Uterus (tissue), 4 donors: ENCODE measurements around the gene S100A7A. TPM values are rescaled to one million over a fixed set of nuclear protein-coding genes. Genes with fewer than 3 reads are reported as not detected.

Source experiments
- DNase-seq, 2 donors: peaks; one replicate each; pipeline ENCODE4 v3.0.0-alpha.2; 2019 to 2020
- H3K27ac ChIP-seq, 2 donors: fragments of 200-600 bp; sonication (generic); 1 replicate in 1 of 2; 2 replicates in 1 of 2; pipeline ENCODE4 v1.5.1; 2016 to 2018
- H3K27me3 ChIP-seq, 2 donors: fragments of 200-600 bp; sonication (generic); one replicate each; pipeline ENCODE4 v1.5.1; 2018 to 2019; ENCODE audit warnings: control low read depth in 1 of 2
- H3K36me3 ChIP-seq, 2 donors: fragments of 200-600 bp; sonication (generic); one replicate each; pipeline ENCODE4 v1.5.1; 2019; ENCODE audit warnings: control low read depth in 1 of 2
- H3K4me1 ChIP-seq, 2 donors: fragments of 200-600 bp; sonication (generic); one replicate each; pipeline ENCODE4 v1.5.1; 2018 to 2019; ENCODE audit warnings: control low read depth in 1 of 2
- H3K4me3 ChIP-seq, 2 donors: fragments of 200-600 bp; sonication (generic); 1 replicate in 1 of 2; 2 replicates in 1 of 2; pipeline ENCODE4 v1.5.1; 2018 to 2019; ENCODE audit warnings: mild to moderate bottlenecking in 1 of 2
- H3K9me3 ChIP-seq, 2 donors: fragments of 200-600 bp; sonication (generic); one replicate each; pipeline ENCODE4 v1.5.1; 2019; ENCODE audit warnings: control low read depth in 1 of 2
- CTCF ChIP-seq, 4 experiments: fragments of 200-600 bp in 2 of 4; fragments of 450-650 bp in 2 of 4; sonication (generic) in 2 of 4; IDR thresholded peaks; one replicate each; pipeline ENCODE4 v1.5.1; 2016 to 2019; ENCODE audit warnings: antibody characterized with exemption in 4 of 4, mild to moderate bottlenecking in 2 of 4, moderate library complexity in 1 of 4
- POLR2A ChIP-seq, 2 donors: fragments of 450-650 bp; IDR thresholded peaks; one replicate each; pipeline ENCODE4 v1.6.1; 2016; ENCODE audit warnings: antibody characterized with exemption in 2 of 2, mild to moderate bottlenecking in 1 of 2, moderate library complexity in 1 of 2
- intact Hi-C: fragments of 100-400 bp; cut with DNase I; formaldehyde crosslinking; loops from one replicate; pipeline ENCODE4 v1.15.1; 2023; ENCODE audit warnings: low total_unique reads
- total RNA-seq, 4 donors: library from RNA; depleted of rRNA in 3 of 4; stranded (reverse); fragments of >200 nt in 3 of 4; gene quantifications; one replicate each; pipeline versions ENCODE4 v1.1.0 to v1.2.4, GENCODE V29; 2014 to 2023
- donor health status: DM: yes; HTN: yes; CAD: no.

S100A7A gene
- total RNA-seq, 4 donors from 2014 or later, result not detected

DNA sequence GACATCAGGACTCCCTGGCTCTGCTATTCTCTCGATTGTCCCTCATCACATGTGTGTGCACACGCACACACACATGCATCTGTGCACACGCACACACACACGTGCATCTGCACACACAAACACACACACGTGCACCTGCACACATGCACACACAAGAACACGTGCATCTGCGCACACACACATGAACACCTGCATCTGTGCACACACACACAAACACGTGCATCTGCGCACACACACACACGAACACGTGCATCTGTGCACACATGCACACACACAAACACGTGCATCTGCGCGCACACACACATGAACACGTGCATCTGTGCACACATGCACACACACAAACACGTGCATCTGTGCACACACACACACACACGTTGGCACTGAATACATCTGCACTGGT is 14.7 kb downstream of the S100A7A start:
- no peaks in the 10 kb centered on the region for H3K4me1 ChIP-seq
- no peaks in the 10 kb centered on the region for H3K27me3 ChIP-seq
- intact Hi-C loops, result no loop called here
- no peak for TF ChIP-seq CTCF (IDR thresholded peaks at IDR 0.05)
- TF ChIP-seq POLR2A (IDR thresholded peaks at IDR 0.05), result no peak
- no peak overlapping the region for H3K27ac ChIP-seq
- no peaks in the 10 kb centered on the region for H3K9me3 ChIP-seq
- no peak for DNase-seq
- no peak overlapping the region for H3K4me3 ChIP-seq
- no peaks in the 10 kb centered on the region for H3K36me3 ChIP-seq

DNA sequence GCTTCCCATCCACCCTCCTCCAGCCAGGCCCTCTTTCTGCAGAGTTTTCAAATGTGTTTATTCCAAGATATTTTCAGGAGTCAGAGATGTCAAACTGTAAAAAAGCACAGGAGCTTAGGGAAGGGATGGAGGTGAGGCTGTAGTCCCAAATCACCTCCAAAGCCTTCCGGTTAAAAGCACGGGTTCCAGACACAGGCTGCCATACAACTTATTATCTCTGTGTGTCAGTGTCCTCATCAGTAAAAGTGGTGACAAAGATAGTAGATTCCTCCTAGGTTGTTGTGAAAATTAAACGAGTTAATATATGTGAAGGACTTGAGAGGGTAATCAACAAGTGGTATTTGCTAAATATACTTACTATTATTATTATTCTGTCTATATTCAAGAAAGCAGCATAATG is 15.1 kb downstream of the S100A7A start:
- TF ChIP-seq POLR2A (IDR thresholded peaks at IDR 0.05) (no peak), CTCF (IDR thresholded peaks at IDR 0.05) (no peak)

GRCh38 chr1:153431928-153432327 is 15.6 kb downstream of the S100A7A start:
- no peak for DNase-seq
- H3K36me3 ChIP-seq, result no peaks in the 10 kb centered on the region
- no peaks in the 10 kb centered on the region for H3K27me3 ChIP-seq
- no peak overlapping the region for H3K4me3 ChIP-seq
- TF ChIP-seq CTCF (IDR thresholded peaks at IDR 0.05), result no peak
- TF ChIP-seq POLR2A (IDR thresholded peaks at IDR 0.05), result no peak
- H3K9me3 ChIP-seq, result no peaks in the 10 kb centered on the region
- no peak overlapping the region for H3K27ac ChIP-seq
- H3K4me1 ChIP-seq, result no peaks in the 10 kb centered on the region
- intact Hi-C loops, result no loop called here

More for the DNA sequence above, 15.1 kb downstream of the S100A7A start:
- H3K36me3 ChIP-seq, result no peaks in the 10 kb centered on the region
- no peaks in the 10 kb centered on the region for H3K4me1 ChIP-seq
- intact Hi-C loops, result no loop called here
- H3K27me3 ChIP-seq, result no peaks in the 10 kb centered on the region
- DNase-seq, result no peak
- no peak overlapping the region for H3K4me3 ChIP-seq
- H3K9me3 ChIP-seq, result no peaks in the 10 kb centered on the region
- no peak overlapping the region for H3K27ac ChIP-seq

- intact Hi-C loops, result no loop called here
- DNase-seq, result no peak
- no peaks in the 10 kb centered on the region for H3K27me3 ChIP-seq
- H3K27ac ChIP-seq, result no peak overlapping the region
- no peaks in the 10 kb centered on the region for H3K9me3 ChIP-seq
- no peaks in the 10 kb centered on the region for H3K36me3 ChIP-seq
- TF ChIP-seq POLR2A (IDR thresholded peaks at IDR 0.05), result no peak
- no peaks in the 10 kb centered on the region for H3K4me1 ChIP-seq
- no peak overlapping the region for H3K4me3 ChIP-seq
Observed at GRCh38 chr1:153432874-153433681, 16.8 kb downstream of the S100A7A start.

DNA sequence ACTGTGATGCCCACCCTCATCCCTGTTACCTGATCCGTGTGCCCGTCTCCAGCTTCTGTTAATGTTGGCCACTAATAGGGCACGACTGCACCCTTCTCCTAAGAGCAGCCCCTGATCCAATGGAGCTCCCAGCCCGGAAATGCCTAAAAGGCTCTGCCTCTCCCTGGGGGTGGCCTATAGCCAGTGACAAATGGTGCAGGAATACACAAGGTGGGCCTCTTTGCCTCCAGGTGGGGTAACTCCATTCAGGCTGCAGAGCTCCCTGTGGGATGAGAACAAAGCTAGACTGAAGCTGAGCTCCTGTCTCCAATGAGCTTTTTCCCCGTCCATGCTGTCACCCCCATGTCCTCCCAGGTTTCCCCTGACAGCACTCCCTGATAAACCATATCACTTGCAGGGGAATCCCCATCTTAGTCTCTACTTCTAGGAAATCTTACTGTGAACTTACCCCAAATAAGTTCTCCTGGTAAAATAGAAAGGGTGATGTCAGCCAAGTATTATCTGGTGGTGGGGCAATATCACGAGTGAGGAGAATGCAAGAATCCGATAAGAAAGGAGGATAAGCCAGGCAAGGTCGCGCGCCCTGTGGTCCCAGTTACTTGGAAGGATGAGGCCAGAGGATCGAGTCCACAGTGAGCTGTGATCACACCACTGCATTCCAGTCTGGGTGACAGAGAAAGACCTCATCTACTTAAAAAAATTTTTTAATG is 18.6 kb downstream of the S100A7A start:
- no peak for DNase-seq
- H3K27me3 ChIP-seq, result no peaks in the 10 kb centered on the region
- no peak overlapping the region for H3K4me3 ChIP-seq
- no peaks in the 10 kb centered on the region for H3K9me3 ChIP-seq
- H3K4me1 ChIP-seq, result no peaks in the 10 kb centered on the region
- intact Hi-C loops, result no loop called here
- TF ChIP-seq POLR2A (IDR thresholded peaks at IDR 0.05) (no peak), CTCF (IDR thresholded peaks at IDR 0.05) (no peak)
- H3K27ac ChIP-seq, result no peak overlapping the region
- H3K36me3 ChIP-seq, result no peaks in the 10 kb centered on the region
